Activated T-cell treated with anti-CD3 and anti-CD28 coated beads, Interleukin-2, amount 50 U/mL, for 1 hour (primary cell): Measurements from ENCODE around the gene RAB14.
"Not testable (repeated sequence)": the region's sequence is repeated elsewhere in the genome, so short reads cannot be mapped to it uniquely, and the experiment has no call there.

Experiments used
- DNase-seq: peaks from one replicate; pipeline ENCODE4 v3.0.0-alpha.2; 2020

The RAB14 gene

DNA sequence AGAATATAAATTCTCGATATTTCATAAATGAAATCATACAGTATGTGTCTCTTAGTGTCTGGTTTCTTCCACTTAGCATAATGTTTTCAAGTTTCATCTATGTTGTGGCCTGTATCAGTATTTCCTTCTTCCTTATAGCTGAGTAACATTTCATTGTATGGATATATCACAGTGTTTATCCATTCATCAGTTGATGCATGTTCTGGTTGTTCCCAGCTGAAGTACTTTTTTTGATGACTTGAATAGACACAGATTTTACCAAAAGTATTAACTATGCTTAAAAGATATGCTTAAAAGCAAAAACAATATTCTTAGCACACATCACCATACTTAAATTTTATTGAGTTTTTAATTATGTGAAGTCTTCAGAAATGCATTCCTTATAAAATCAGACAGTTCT is 12.7 kb downstream of the RAB14 start:
- DNase-seq = no peak

DNA sequence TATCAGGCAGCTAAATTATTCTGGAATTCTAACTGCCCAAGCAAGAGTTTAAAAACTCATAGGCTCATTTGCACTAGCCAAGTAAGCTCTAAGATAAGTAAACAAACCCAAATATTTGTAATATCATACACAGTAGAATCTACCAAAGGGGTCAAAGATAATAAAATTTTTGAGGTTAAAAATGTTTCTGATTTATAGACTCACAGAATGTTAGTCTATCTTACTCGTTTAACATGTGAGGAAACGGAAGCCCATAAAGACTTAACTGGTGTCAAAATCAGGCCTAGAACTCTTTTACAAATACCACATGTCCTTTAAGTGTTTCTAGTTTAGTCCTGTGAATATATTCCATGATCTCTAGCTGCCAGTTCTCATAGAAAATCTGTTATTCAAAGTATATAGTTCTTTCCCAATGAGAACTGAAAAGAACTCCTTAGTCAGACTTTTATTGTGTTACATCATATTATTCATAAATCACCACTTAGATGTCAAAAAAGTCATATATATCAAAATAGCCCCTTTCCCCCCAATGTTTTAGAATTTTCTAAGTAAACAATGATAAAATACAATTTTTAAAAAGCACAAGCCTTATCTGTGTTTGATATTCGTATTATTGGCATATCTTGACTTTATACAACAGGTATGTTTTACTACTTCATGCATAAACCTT is 13.9 kb downstream of the RAB14 start:
- DNase-seq = no peak

GRCh38 chr9:121185774-121186403 is 15.8 kb downstream of the RAB14 start:
- no peak for DNase-seq

DNA sequence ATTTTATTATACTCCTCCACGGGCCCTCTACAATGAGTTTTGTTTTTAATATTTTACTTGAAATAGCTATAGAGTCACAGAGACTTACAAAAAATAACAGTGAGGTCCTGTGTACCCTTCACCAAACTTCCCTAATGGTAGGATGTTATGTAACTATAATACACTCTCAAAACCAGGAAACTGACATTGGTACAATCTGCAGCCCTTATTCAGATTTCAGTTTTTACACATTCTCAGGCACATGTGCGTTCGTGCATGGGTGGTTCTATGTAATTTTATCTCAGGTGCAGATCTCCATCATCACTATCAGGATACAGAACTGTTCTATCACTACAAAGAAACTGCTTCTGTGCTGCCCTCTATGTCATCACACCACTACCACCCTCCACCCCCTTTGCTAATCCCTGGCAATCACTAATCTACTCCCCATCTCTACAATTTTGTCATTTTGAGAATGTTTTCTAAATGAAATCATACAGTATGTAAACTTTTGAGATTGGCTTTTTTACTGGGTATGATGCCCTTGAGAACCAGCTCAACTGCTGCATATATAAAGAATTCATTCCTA is 16.4 kb downstream of the RAB14 start:
- no peak for DNase-seq

GRCh38 chr9:121184463-121184862 is 17.2 kb downstream of the RAB14 start:
- DNase-seq = no peak

DNA sequence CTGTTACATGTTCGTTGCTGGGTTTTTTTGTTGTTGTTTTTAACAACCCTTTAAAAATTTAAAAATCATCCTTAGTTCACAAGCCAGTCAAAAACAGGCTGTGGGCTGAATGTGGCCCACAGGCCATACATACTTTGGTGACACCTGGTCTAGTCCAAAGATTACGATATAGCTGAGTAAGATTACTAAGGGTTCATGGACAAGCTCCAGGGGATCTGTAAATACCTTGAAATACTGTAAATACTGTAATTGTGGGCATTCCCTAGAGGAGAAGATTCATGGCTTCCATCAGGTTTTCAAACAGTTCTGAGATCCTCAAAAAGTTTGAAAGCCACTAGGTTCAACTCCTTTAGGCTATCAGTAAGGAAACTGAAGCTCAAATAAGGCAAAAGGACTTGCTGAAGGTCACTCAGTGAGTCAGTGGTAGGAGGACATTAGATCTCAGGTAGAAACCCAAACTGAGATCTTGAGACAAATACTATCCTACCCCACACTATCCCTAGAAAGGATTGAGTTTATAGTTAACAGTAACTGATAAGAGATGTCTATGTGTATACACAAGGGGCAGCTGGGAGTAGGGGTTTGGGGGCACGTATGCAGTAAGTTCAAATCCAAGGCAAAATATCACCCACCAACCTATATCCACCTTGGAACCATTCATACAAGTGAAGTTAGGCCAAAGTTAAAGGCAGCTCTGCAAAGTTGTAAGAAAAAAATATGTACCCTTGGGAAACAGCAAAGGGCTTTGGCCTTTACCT is 17.8 kb downstream of the RAB14 start:
- no peak for DNase-seq

GRCh38 chr9:121182989-121183388 is 18.7 kb downstream of the RAB14 start:
- no peak for DNase-seq

GRCh38 chr9:121182101-121182836 is 19.4 kb downstream of the RAB14 start:
- no peak for DNase-seq

DNA sequence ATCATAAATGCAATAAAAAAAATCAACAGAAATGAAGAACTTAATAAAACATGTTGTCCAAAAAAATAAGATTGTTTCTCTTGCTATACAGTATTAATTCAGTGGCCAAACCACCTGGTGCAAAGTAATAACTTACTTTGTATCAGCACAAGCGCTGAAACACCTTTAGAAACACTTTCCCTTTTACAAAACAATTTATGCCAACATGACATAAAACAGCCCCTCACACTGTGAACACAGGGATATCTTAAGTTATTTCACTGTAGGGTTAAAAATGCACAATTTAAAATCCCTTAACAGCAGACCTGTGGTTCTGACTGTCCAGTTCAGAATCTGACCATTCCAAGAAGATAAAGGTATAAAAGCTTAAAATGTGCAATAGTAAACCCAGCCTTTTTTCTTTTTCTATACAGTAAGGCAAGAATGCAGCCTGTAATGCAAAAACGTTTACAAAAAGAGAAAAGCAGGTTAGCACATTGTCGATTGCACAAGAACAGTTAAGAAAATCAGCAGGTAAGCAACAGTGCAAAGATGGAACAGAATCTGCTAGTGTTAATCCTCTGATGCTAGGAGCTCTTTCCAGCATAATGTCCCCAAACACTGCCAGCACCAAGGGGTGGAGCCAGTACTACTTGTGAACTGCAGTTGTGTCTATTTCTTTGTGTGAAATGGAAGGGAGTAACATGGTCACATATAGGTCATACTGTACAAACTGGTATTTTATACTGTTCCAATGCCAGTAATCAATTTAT is 21.6 kb downstream of the RAB14 start:
- DNase-seq = no peak

- not testable (repeated sequence) for DNase-seq
Measured at GRCh38 chr9:121179373-121179721, 22.3 kb downstream of the RAB14 start.

DNA sequence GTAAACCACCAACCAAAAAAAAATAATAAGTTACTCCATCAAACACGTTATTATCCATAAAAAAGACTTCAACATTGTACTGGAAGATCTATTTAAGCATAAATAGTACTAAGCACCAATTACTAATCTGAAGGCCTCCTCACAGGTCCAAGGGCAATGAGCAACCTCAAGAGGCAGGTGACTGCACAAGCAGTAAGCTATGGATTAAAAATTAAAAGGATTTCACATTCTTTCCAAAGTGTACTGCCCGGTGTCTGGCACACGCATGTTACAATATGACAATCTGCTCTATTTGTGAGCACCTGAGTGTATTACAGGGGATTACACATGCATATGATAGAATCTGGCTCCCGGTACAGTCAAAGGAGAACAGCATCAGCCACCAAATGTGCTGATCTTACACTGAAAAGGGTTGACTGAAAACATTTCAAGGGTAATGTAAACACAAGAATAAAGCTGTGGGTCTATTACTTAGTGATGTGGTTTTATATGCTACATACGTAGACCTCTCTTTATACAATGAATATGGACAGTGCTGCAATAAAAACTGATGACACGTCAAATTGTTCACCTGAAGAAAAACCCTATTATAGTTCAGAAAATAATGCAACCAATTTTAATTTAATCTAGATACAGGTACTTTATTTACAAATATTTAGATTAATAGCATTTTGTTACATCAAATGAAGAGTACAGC is 22.8 kb downstream of the RAB14 start:
- no peak for DNase-seq

DNA sequence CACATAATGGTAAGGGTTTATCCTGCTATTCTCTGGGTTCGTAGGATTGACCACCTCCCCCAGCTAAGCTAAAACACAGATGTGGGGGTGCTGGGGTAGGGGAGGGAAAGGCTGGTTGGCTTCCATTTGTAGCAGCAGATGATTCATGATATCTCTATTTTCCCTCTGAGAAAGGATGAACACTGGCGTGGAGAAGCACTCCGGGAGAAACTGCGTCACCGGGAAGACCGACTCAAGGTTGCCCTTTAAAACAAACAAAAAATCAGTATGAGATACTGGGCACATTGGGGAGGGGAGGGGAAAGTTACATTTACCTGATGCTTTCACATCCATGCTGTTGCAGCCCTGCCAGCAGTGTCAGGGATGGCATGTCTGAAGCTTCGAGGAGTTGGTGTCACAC is 28.2 kb downstream of the RAB14 start:
- no peak for DNase-seq

- DNase-seq = no peak
Measured at GRCh38 chr9:121172726-121173487, 28.8 kb downstream of the RAB14 start.

DNA sequence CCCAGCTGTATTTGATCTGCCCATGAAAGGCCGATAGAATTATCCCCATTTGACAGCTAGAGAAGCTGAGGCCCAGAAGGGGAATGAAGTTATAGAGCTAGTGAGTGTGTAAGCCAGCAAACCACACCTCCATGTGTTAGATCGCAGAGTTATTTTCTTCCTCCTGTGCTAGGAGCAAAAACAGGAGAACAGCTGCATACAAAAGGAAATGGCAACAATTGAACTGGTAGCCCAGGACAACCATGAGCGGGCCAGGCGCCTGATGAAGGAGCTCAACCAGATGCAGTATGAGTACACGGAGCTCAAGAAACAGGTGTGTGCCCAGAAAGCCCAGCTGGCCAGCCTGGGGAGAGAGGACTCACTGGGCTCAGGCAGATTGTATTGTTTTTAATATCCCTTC is 30.4 kb downstream of the RAB14 start:
- DNase-seq = no peak

GRCh38 chr9:121169094-121169601 is 32.5 kb downstream of the RAB14 start:
- no peak for DNase-seq

GRCh38 chr9:121168052-121168451 is 33.6 kb downstream of the RAB14 start:
- no peak for DNase-seq

- DNase-seq = no peak
Measured at GRCh38 chr9:121160025-121160424, 41.6 kb downstream of the RAB14 start.

- DNase-seq = no peak
Measured at GRCh38 chr9:121157939-121158338, 43.7 kb downstream of the RAB14 start.

- DNase-seq = no peak
Measured at GRCh38 chr9:121156263-121156731, 45.4 kb downstream of the RAB14 start.

- DNase-seq = no peak
Measured at GRCh38 chr9:121154782-121155181, 46.9 kb downstream of the RAB14 start.

GRCh38 chr9:121153642-121154041 is 48.0 kb downstream of the RAB14 start:
- DNase-seq = no peak
